Hepatocyte (in vitro differentiated cells): ENCODE data around the gene POLD2.

Experiments
- EZH2 ChIP-seq: fragments of 200-600 bp; sonication (generic); IDR thresholded peaks from 2 replicates; pipeline ENCODE4 v1.6.1; 2016; ENCODE audit warnings: antibody characterized with exemption, mild to moderate bottlenecking, borderline replicate concordance
- EZH2phosphoT487 ChIP-seq: fragments of 200-600 bp; sonication (generic); IDR thresholded peaks from one replicate; pipeline ENCODE4 v1.6.1; 2018; ENCODE audit warnings: antibody characterized with exemption, mild to moderate bottlenecking, low read depth, moderate library complexity; ENCODE audit not compliant: unreplicated experiment, severe bottlenecking

DNA sequence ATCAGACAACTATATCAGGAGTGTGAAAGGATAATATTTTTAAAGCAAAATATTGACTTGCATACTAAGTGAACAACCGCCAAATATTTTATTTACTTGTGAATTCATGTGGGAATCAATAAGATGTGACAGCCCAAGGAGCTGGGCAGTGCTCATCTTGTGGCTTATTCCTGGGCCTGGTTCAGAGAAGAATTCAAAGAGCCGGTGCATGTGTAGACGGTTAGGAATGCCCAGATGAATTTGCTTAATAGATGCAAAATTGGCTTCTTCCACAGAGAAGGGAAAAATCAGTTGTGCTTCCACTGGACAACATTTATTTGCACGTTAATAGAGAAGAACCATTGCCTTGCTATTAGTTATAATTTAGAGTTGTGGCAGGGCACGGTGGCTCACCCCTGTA is 13.4 kb upstream of the POLD2 start:
- no peak for TF ChIP-seq EZH2
- no peak for TF ChIP-seq EZH2phosphoT487
